Astrocyte of the cerebellum (primary cell): ENCODE data around the gene PHKG2.

Source experiments
- DNase-seq: peaks from one replicate; pipeline ENCODE4 v3.0.0-alpha.2; 2011; ENCODE audit warnings: low read depth
- H3K4me3 ChIP-seq: 2 replicates; pipeline ENCODE4 v1.5.1; 2011; ENCODE audit warnings: mild to moderate bottlenecking, low read depth, low read length, moderate library complexity
- CTCF ChIP-seq: IDR thresholded peaks from 2 replicates; pipeline ENCODE4 v1.5.1; 2012; ENCODE audit warnings: low read length, low read depth, moderate library complexity, mild to moderate bottlenecking; ENCODE audit errors: missing control alignments
- in situ Hi-C: cut with HindIII; loops from 2 replicates; pipeline ENCODE4 v1.10.0; 2017; ENCODE audit warnings: low sequenced_read_pairs

Gene PHKG2

GRCh38 chr16:30745082-30745481, 3.1 kb upstream of the PHKG2 start:
- in situ Hi-C loops = no loop called here
- no peak for TF ChIP-seq CTCF
- H3K4me3 ChIP-seq = no peak overlapping the region
- DNase-seq = no peak

GRCh38 chr16:30746638-30747175, 1.5 kb upstream of the PHKG2 start:
- TF ChIP-seq CTCF = no peak
- in situ Hi-C loops = no loop called here
- no peak for DNase-seq
- no peak overlapping the region for H3K4me3 ChIP-seq

GRCh38 chr16:30747331-30747730, 894 bp upstream of the PHKG2 start:
- no peak for DNase-seq
- H3K4me3 ChIP-seq = peak overlapping the region; percentile 67
- TF ChIP-seq CTCF = no peak
- in situ Hi-C loops = no loop called here

- in situ Hi-C loops = no loop called here
Measured at GRCh38 chr16:30748634-30749445, 615 bp downstream of the PHKG2 start.

GRCh38 chr16:30750201-30750600, 2.0 kb downstream of the PHKG2 start:
- no peak for TF ChIP-seq CTCF
- in situ Hi-C loops = loop anchor here (5.0 kb wide), 1 partner anchor 58 kb away; no protein-coding TSS in a partner anchor
- no peak for DNase-seq
- no peak overlapping the region for H3K4me3 ChIP-seq

More at GRCh38 chr16:30748634-30749445, 615 bp downstream of the PHKG2 start:
- peak overlapping the region; percentile 67 for H3K4me3 ChIP-seq
- no peak for TF ChIP-seq CTCF
- no peak for DNase-seq

GRCh38 chr16:30750876-30751465, 2.7 kb downstream of the PHKG2 start:
- no peak for DNase-seq
- TF ChIP-seq CTCF = no peak
- H3K4me3 ChIP-seq = no peak overlapping the region
- in situ Hi-C loops = loop anchor here (5.0 kb wide), 1 partner anchor 59 kb away; no protein-coding TSS in a partner anchor
